ENCODE data around the gene TTLL7.
"Not testable (repeated sequence)": the region's sequence is repeated elsewhere in the genome, so short reads cannot be mapped to it uniquely, and the experiment has no call there.

TTLL7 gene

GRCh38 chr1:83995649-83996048 lies 3.3 kb downstream of the TTLL7 start:
- no peak for DNase-seq (ENCODE audit: low spot score)

GRCh38 chr1:83994111-83994510 lies 4.8 kb downstream of the TTLL7 start:
- no peak for DNase-seq (ENCODE audit: low spot score)

GRCh38 chr1:83990734-83991133 lies 8.2 kb downstream of the TTLL7 start:
- no peak for DNase-seq (ENCODE audit: low spot score)

- no peak for DNase-seq (ENCODE audit: low spot score)
These were observed 13.9 kb downstream of the TTLL7 start for GRCh38 chr1:83985048-83985447.

- DNase-seq (ENCODE audit: low spot score) = not testable (repeated sequence)
These were observed 15.0 kb downstream of the TTLL7 start for GRCh38 chr1:83983918-83984317.

- no peak for DNase-seq (ENCODE audit: low spot score)
These were observed 20.9 kb downstream of the TTLL7 start for GRCh38 chr1:83978056-83978455.

GRCh38 chr1:83976920-83977319 lies 22.0 kb downstream of the TTLL7 start:
- no peak for DNase-seq (ENCODE audit: low spot score)

- DNase-seq (ENCODE audit: low spot score) = no peak
These were observed 28.1 kb downstream of the TTLL7 start for GRCh38 chr1:83970802-83971201.

GRCh38 chr1:83970114-83970513 lies 28.8 kb downstream of the TTLL7 start:
- DNase-seq (ENCODE audit: low spot score) = no peak

GRCh38 chr1:83967336-83967735 lies 31.6 kb downstream of the TTLL7 start:
- no peak for DNase-seq (ENCODE audit: low spot score)

- no peak for DNase-seq (ENCODE audit: low spot score)
These were observed 34.8 kb downstream of the TTLL7 start for GRCh38 chr1:83964153-83964552.

- peak; percentile 81 for DNase-seq (ENCODE audit: low spot score)
These were observed 37.2 kb downstream of the TTLL7 start for GRCh38 chr1:83961571-83962295.

- DNase-seq (ENCODE audit: low spot score) = peak; percentile 90
These were observed 38.2 kb downstream of the TTLL7 start for GRCh38 chr1:83960669-83961277.

GRCh38 chr1:83959824-83960498 lies 39.0 kb downstream of the TTLL7 start:
- DNase-seq (ENCODE audit: low spot score) = no peak

- no peak for DNase-seq (ENCODE audit: low spot score)
These were observed 40.2 kb downstream of the TTLL7 start for GRCh38 chr1:83958704-83959103.

- DNase-seq (ENCODE audit: low spot score) = no peak
These were observed 44.6 kb downstream of the TTLL7 start for GRCh38 chr1:83954166-83954823.

GRCh38 chr1:83950106-83950661 lies 48.7 kb downstream of the TTLL7 start:
- DNase-seq (ENCODE audit: low spot score) = no peak

GRCh38 chr1:83942914-83943313 lies 56.0 kb downstream of the TTLL7 start:
- DNase-seq (ENCODE audit: low spot score) = no peak

- no peak for DNase-seq (ENCODE audit: low spot score)
These were observed 64.4 kb downstream of the TTLL7 start for GRCh38 chr1:83934550-83934949.

GRCh38 chr1:83932693-83933092 lies 66.2 kb downstream of the TTLL7 start:
- no peak for DNase-seq (ENCODE audit: low spot score)

GRCh38 chr1:83932281-83932680 lies 66.7 kb downstream of the TTLL7 start:
- DNase-seq (ENCODE audit: low spot score) = no peak

GRCh38 chr1:83931658-83932253 lies 67.2 kb downstream of the TTLL7 start:
- peak; percentile 80 for DNase-seq (ENCODE audit: low spot score)
